Measurements from ENCODE around the gene C4orf36.

C4orf36 gene

DNA sequence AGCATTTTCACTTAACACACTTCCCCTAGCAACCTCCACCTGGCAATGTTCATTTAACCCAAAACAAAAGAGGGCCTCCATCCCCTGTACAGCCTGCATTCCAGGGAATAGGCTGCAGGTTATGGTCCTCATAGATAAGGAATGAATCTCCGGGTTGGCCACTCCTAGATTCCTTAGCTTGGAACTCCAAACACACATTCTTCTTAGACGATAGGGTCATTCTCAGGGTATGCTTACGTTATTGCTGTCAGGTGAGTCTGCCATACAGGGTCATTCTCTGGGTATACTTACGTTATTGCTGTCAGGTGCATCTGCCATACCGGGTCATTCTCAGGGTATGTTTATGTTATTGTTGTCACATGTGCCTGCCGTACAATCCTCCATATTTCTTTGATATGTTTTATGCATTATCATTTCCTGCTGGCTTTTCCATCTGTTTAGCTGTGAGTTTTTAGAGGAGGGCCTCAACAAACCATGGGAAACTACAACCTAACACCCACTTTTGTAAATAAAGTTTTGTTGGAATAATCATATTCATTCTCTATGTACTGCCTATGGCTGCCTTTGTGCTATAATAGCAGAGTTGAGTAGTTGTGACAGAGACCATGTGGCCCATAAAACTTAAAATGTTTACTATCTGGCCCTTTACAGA, 34.3 kb upstream of the C4orf36 start:
- no peak for DNase-seq (ENCODE audit: low spot score)
- in situ Hi-C loops (cut with MboI; ENCODE audit: low pct_unique_long_range_greater_than_20kb, low sequenced_read_pairs, unreplicated experiment): loop anchor here (10.0 kb wide), 1 partner anchor 168 kb away; no protein-coding TSS in a partner anchor
- TF ChIP-seq, protein P1, sequence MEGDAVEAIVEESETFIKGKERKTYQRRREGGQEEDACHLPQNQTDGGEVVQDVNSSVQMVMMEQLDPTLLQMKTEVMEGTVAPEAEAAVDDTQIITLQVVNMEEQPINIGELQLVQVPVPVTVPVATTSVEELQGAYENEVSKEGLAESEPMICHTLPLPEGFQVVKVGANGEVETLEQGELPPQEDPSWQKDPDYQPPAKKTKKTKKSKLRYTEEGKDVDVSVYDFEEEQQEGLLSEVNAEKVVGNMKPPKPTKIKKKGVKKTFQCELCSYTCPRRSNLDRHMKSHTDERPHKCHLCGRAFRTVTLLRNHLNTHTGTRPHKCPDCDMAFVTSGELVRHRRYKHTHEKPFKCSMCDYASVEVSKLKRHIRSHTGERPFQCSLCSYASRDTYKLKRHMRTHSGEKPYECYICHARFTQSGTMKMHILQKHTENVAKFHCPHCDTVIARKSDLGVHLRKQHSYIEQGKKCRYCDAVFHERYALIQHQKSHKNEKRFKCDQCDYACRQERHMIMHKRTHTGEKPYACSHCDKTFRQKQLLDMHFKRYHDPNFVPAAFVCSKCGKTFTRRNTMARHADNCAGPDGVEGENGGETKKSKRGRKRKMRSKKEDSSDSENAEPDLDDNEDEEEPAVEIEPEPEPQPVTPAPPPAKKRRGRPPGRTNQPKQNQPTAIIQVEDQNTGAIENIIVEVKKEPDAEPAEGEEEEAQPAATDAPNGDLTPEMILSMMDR (IDR thresholded peaks at IDR 0.05; ENCODE audit: extremely low read depth, insufficient read depth, missing control alignments): no peak

- DNase-seq (ENCODE audit: low spot score): no peak
- in situ Hi-C loops (cut with MboI; ENCODE audit: low pct_unique_long_range_greater_than_20kb, low sequenced_read_pairs, unreplicated experiment): loop anchor here (10.0 to 25.0 kb wide), 2 partner anchors 170 to 312 kb away; no protein-coding TSS in a partner anchor
- TF ChIP-seq, protein P1 (IDR thresholded peaks at IDR 0.05; ENCODE audit: extremely low read depth, insufficient read depth, missing control alignments): no peak
Observed at GRCh38 chr4:86924811-86925210, 32.6 kb upstream of the C4orf36 start.

GRCh38 chr4:86921608-86922252, 29.5 kb upstream of the C4orf36 start:
- TF ChIP-seq, protein P1 (IDR thresholded peaks at IDR 0.05; ENCODE audit: extremely low read depth, insufficient read depth, missing control alignments): no peak
- in situ Hi-C loops (cut with MboI; ENCODE audit: low pct_unique_long_range_greater_than_20kb, low sequenced_read_pairs, unreplicated experiment): loop anchor here (10.0 to 25.0 kb wide), 2 partner anchors 173 to 316 kb away; no protein-coding TSS in a partner anchor
- DNase-seq (ENCODE audit: low spot score): no peak

- in situ Hi-C loops (cut with MboI; ENCODE audit: low pct_unique_long_range_greater_than_20kb, low sequenced_read_pairs, unreplicated experiment): loop anchor here (10.0 to 25.0 kb wide), 2 partner anchors 175 to 318 kb away; no protein-coding TSS in a partner anchor
- TF ChIP-seq, protein P1 (IDR thresholded peaks at IDR 0.05; ENCODE audit: extremely low read depth, insufficient read depth, missing control alignments): no peak
- no peak for DNase-seq (ENCODE audit: low spot score)
Observed at GRCh38 chr4:86919561-86920223, 27.5 kb upstream of the C4orf36 start.

DNA sequence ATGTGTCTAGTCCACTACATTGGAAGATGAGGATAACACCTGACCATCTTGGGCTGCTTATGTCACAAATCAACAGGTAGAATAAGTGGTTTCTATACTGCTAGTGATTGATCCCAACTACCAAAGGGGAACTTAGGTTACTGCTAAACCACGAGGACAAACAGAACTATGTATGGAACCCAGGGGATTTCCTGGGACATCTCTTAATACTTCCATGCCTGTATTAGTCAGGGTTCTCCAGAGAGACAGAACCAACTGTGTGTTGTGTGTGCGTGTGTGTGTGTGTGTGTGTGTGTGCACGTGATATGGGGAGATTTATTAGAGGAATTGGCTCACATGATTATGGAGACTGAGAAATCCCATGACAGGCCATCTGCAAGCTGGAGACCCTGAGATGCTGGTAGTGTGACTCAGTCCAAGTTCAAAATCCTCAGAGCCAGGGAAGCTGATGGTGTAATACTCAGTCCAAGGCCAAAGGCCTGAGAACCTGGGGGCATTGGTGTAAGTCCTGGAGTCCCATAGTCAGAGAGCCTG, 26.4 kb upstream of the C4orf36 start:
- in situ Hi-C loops (cut with MboI; ENCODE audit: low pct_unique_long_range_greater_than_20kb, low sequenced_read_pairs, unreplicated experiment): loop anchor here (25.0 kb wide), 1 partner anchor 319 kb away; no protein-coding TSS in a partner anchor
- TF ChIP-seq, protein P1 (IDR thresholded peaks at IDR 0.05; ENCODE audit: extremely low read depth, insufficient read depth, missing control alignments): no peak

More for the DNA sequence above, 26.4 kb upstream of the C4orf36 start:
- DNase-seq (ENCODE audit: low spot score): no peak

All from GM13977 (cell line).